ENCODE results near the gene TUT7.

- TF ChIP-seq CTCF (IDR thresholded peaks at IDR 0.05) = no peak
- no peak for TF ChIP-seq POLR2A (IDR thresholded peaks at IDR 0.05)
- no peak for TF ChIP-seq EP300 (IDR thresholded peaks at IDR 0.05)
Measured at GRCh38 chr9:86341007-86341491, 13.2 kb downstream of the TUT7 start.
